NCI-H2196 treated with DMSO at 0.1 percent for 48 hours (cell line): Measurements from ENCODE around the gene TACR1.

Experiments used
- DNase-seq: peaks from one replicate; lab custom pipeline; 2025; ENCODE audit not compliant: unreplicated experiment; lab: John Stamatoyannopoulos, UW

TACR1 gene

GRCh38 chr2:75025216-75025615 is 174.1 kb downstream of the TACR1 start:
- DNase-seq: no peak

- DNase-seq: no peak
These were observed 175.5 kb downstream of the TACR1 start for GRCh38 chr2:75023666-75024455.

- DNase-seq: no peak
These were observed 176.8 kb downstream of the TACR1 start for GRCh38 chr2:75022516-75022915.

- no peak for DNase-seq
These were observed 177.6 kb downstream of the TACR1 start for GRCh38 chr2:75021672-75022071.

GRCh38 chr2:75020476-75020875 is 178.8 kb downstream of the TACR1 start:
- no peak for DNase-seq

GRCh38 chr2:75019790-75020189 is 179.5 kb downstream of the TACR1 start:
- DNase-seq: no peak

- no peak for DNase-seq
These were observed 181.2 kb downstream of the TACR1 start for GRCh38 chr2:75018162-75018561.

GRCh38 chr2:75012080-75012479 is 187.2 kb downstream of the TACR1 start:
- DNase-seq: no peak

GRCh38 chr2:75010571-75010970 is 188.7 kb downstream of the TACR1 start:
- no peak for DNase-seq

- DNase-seq: no peak
These were observed 191.5 kb downstream of the TACR1 start for GRCh38 chr2:75007819-75008218.

GRCh38 chr2:75007061-75007460 is 192.3 kb downstream of the TACR1 start:
- no peak for DNase-seq

- no peak for DNase-seq
These were observed 193.3 kb downstream of the TACR1 start for GRCh38 chr2:75006041-75006440.

- DNase-seq: no peak
These were observed 195.5 kb downstream of the TACR1 start for GRCh38 chr2:75003773-75004172.

- DNase-seq: no peak
These were observed 196.0 kb downstream of the TACR1 start for GRCh38 chr2:75003276-75003675.

- DNase-seq: no peak
These were observed 197.3 kb downstream of the TACR1 start for GRCh38 chr2:75002007-75002406.

- DNase-seq: no peak
These were observed 199.9 kb downstream of the TACR1 start for GRCh38 chr2:74999468-74999867.
